Right cardiac atrium (tissue), 5 donors: ENCODE data around the gene SNTG2. TPM values are rescaled to one million over a fixed set of nuclear protein-coding genes. Genes with fewer than 3 reads are reported as not detected.
A peak's percentile ranks its signal among the peaks of the same experiment; 100 is the strongest.

Source experiments
- ATAC-seq, 2 donors: fragments of 200-7000 bp; cut with Tn5 transposase; one replicate each; pipeline versions ENCODE4 v1.8.0 to v1.9.1; 2020; ENCODE audit warnings: moderate library complexity in 2 of 2, mild to moderate bottlenecking in 1 of 2
- DNase-seq, 3 donors: peaks; one replicate each; pipeline ENCODE4 v3.0.0-alpha.2; 2020
- H3K27ac ChIP-seq: one replicate; pipeline ENCODE4 v1.5.1; 2013; ENCODE audit warnings: mild to moderate bottlenecking, low read length, control low read depth, moderate library complexity
- H3K27me3 ChIP-seq: one replicate; pipeline ENCODE4 v1.6.1; 2013; ENCODE audit not compliant: control insufficient read depth, insufficient read depth
- H3K4me1 ChIP-seq: one replicate; pipeline ENCODE4 v1.6.1; 2013; ENCODE audit warnings: low read length; ENCODE audit not compliant: control insufficient read depth, insufficient read depth
- H3K4me3 ChIP-seq: one replicate; pipeline ENCODE4 v1.5.1; 2013; ENCODE audit warnings: low read length, control low read depth
- H3K9me3 ChIP-seq: one replicate; pipeline ENCODE4 v1.6.1; 2013; ENCODE audit warnings: low read length; ENCODE audit not compliant: control insufficient read depth
- WGBS: extraction: QIAGEN DNeasy Blood & Tissue Kit; methylation state at CpG from one replicate; pipeline ENCODE4 v1.1.7; 2013; 5-methylcytosine and 5-hydroxymethylcytosine counted together
- intact Hi-C, 4 donors: fragments of 100-400 bp; cut with DNase I; formaldehyde crosslinking; loops; one replicate each; pipeline versions ENCODE4 v1.11.0 to v1.14.0; 2022 to 2023
- polyA plus RNA-seq: library from polyadenylated mRNA; stranded (reverse); fragments of 200-250 nt; gene quantifications from one replicate; pipeline ENCODE4 v1.2.3, GENCODE V29; 2013
- total RNA-seq, 4 donors: library from RNA; stranded (reverse); fragmentation: NEBNext Ultra II Directional; extraction: Animal tissue kit (Norgen Biotek cat#: 25700); gene quantifications; one replicate each; pipeline ENCODE4 v1.2.1, GENCODE V29; 2021
- donor health status: healthy with polysubstance abuse.
- donor health status: DM: no; HTN: yes; CAD: no.
- donor health status: DM: no; HTN: no; CAD: no.
- donor health status: DM: no; HTN: yes; CAD: no; lungs with severe emphysema.
- donor health status: DM: yes; HTN: yes; CAD: no.

The SNTG2 gene
- total and polyA plus RNA-seq, 5 donors: 0.34 to 2.0 (median 0.93) TPM; not detected in 1

- Histone ChIP-seq H3K27me3 (no peaks in the 10 kb centered on the region), H3K27ac (no peak overlapping the region), H3K4me1 (no peaks in the 10 kb centered on the region), H3K9me3 (no peaks in the 10 kb centered on the region), H3K4me3 (no peak overlapping the region)
- DNase-seq (no peak), ATAC-seq (no peak)
- intact Hi-C loops: no loop called here
- WGBS: 86% methylated on average over 4 of the region's 4 CpGs
Measured at GRCh38 chr2:1265454-1265853, 314.8 kb downstream of the SNTG2 start.

- no peak overlapping the region for H3K4me3 ChIP-seq
- WGBS: 85% methylated on average over 12 of the region's 12 CpGs
- no peaks in the 10 kb centered on the region for H3K9me3 ChIP-seq
- intact Hi-C loops: no loop called here
- no peak overlapping the region for H3K27ac ChIP-seq
- ATAC-seq: no peak
- no peak for DNase-seq
- no peaks in the 10 kb centered on the region for H3K4me1 ChIP-seq
- no peaks in the 10 kb centered on the region for H3K27me3 ChIP-seq
Measured at GRCh38 chr2:1266351-1266750, 315.7 kb downstream of the SNTG2 start.

- ATAC-seq (no peak), DNase-seq (no peak)
- H3K4me1 ChIP-seq: no peaks in the 10 kb centered on the region
- intact Hi-C loops: no loop called here
- no peak overlapping the region for H3K4me3 ChIP-seq
- 56% methylated on average over 7 of the region's 7 CpGs for WGBS
- H3K27ac ChIP-seq: no peak overlapping the region
- no peaks in the 10 kb centered on the region for H3K27me3 ChIP-seq
- no peaks in the 10 kb centered on the region for H3K9me3 ChIP-seq
Measured at GRCh38 chr2:1268034-1268433, 317.4 kb downstream of the SNTG2 start.

GRCh38 chr2:1269812-1270211, 319.2 kb downstream of the SNTG2 start:
- intact Hi-C loops: no loop called here
- WGBS: 82% methylated on average over 8 of the region's 8 CpGs
- no peak for ATAC-seq

GRCh38 chr2:1272835-1273234, 322.2 kb downstream of the SNTG2 start:
- H3K4me3 ChIP-seq: no peak overlapping the region
- no peaks in the 10 kb centered on the region for H3K27me3 ChIP-seq
- WGBS: 90% methylated on average over 18 of the region's 18 CpGs
- H3K9me3 ChIP-seq: peaks cover 4% of the 10 kb centered on the region
- intact Hi-C loops: no loop called here
- H3K27ac ChIP-seq: no peak overlapping the region
- H3K4me1 ChIP-seq: no peaks in the 10 kb centered on the region
- no peak for DNase-seq
- no peak for ATAC-seq

More at GRCh38 chr2:1269812-1270211, 319.2 kb downstream of the SNTG2 start:
- Histone ChIP-seq H3K4me1 (no peaks in the 10 kb centered on the region), H3K4me3 (no peak overlapping the region), H3K9me3 (peaks cover 4% of the 10 kb centered on the region), H3K27me3 (no peaks in the 10 kb centered on the region), H3K27ac (no peak overlapping the region)
- DNase-seq: no peak

GRCh38 chr2:1277634-1278033, 327.0 kb downstream of the SNTG2 start:
- WGBS: 85% methylated on average over 6 of the region's 6 CpGs
- H3K4me3 ChIP-seq: no peak overlapping the region
- intact Hi-C loops: no loop called here
- H3K9me3 ChIP-seq: peaks cover 4% of the 10 kb centered on the region
- H3K4me1 ChIP-seq: no peaks in the 10 kb centered on the region
- no peak overlapping the region for H3K27ac ChIP-seq
- no peak for ATAC-seq
- no peak for DNase-seq
- H3K27me3 ChIP-seq: no peaks in the 10 kb centered on the region

- Histone ChIP-seq H3K4me3 (no peak overlapping the region), H3K4me1 (no peaks in the 10 kb centered on the region), H3K9me3 (peaks cover 4% of the 10 kb centered on the region), H3K27me3 (no peaks in the 10 kb centered on the region), H3K27ac (no peak overlapping the region)
- intact Hi-C loops: no loop called here
- DNase-seq (no peak), ATAC-seq (no peak)
- 85% methylated on average over 4 of the region's 4 CpGs for WGBS
Measured at GRCh38 chr2:1278125-1278524, 327.5 kb downstream of the SNTG2 start.

- Histone ChIP-seq H3K4me1 (no peaks in the 10 kb centered on the region), H3K27ac (no peak overlapping the region), H3K27me3 (no peaks in the 10 kb centered on the region), H3K4me3 (no peak overlapping the region), H3K9me3 (peaks cover 4% of the 10 kb centered on the region)
- 92% methylated on average over 27 of the region's 27 CpGs for WGBS
- DNase-seq: no peak
- ATAC-seq: no peak
- intact Hi-C loops: no loop called here
Measured at GRCh38 chr2:1278861-1279260, 328.2 kb downstream of the SNTG2 start.

GRCh38 chr2:1282552-1282951, 331.9 kb downstream of the SNTG2 start:
- peak; percentile 62 to 84 for ATAC-seq

GRCh38 chr2:1283020-1283801, 332.6 kb downstream of the SNTG2 start:
- H3K9me3 ChIP-seq: no peaks in the 10 kb centered on the region
- no peaks in the 10 kb centered on the region for H3K27me3 ChIP-seq
- intact Hi-C loops: no loop called here
- no peaks in the 10 kb centered on the region for H3K4me1 ChIP-seq
- H3K4me3 ChIP-seq: no peak overlapping the region
- ATAC-seq (peak in 1 of 2 donors; percentile 41), DNase-seq (no peak)
- H3K27ac ChIP-seq: no peak overlapping the region
- 73% methylated on average over 21 of the region's 21 CpGs for WGBS

More at GRCh38 chr2:1282552-1282951, 331.9 kb downstream of the SNTG2 start:
- no peak overlapping the region for H3K4me3 ChIP-seq
- H3K27ac ChIP-seq: no peak overlapping the region
- peak; percentile 50 to 80 (median 56) for DNase-seq
- H3K4me1 ChIP-seq: no peaks in the 10 kb centered on the region
- no peaks in the 10 kb centered on the region for H3K27me3 ChIP-seq
- H3K9me3 ChIP-seq: no peaks in the 10 kb centered on the region
- 13% methylated on average over 22 of the region's 22 CpGs for WGBS
- intact Hi-C loops: no loop called here

GRCh38 chr2:1283871-1284270, 333.2 kb downstream of the SNTG2 start:
- no peak for ATAC-seq
- Histone ChIP-seq H3K9me3 (no peaks in the 10 kb centered on the region), H3K27me3 (no peaks in the 10 kb centered on the region), H3K4me3 (no peak overlapping the region), H3K4me1 (no peaks in the 10 kb centered on the region), H3K27ac (no peak overlapping the region)
- intact Hi-C loops: no loop called here
- 38% methylated on average over 10 of the region's 10 CpGs for WGBS
- no peak for DNase-seq
